ENCODE results near the gene ABLIM2.

ABLIM2 gene

DNA sequence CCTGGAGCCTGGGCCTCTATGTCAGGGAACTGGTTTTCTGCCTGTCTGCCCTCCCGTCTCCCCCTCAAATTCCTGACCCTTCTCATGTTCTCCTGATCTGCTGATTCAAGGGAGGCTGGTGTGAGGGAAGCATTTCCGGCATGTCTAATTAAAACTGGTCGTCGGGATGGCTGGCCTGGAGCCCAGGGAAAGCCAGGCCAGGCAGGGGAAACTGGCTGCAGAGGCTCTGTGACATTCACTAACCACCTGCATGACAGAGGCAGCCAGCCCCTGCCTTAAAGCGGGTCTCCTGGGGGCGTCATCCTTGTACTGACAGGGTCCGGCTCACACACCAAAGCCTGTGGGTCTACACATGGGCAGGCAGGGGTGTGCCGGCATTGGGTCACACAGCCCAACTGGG, 35.2 kb downstream of the ABLIM2 start:
- no peak for DNase-seq (ENCODE audit: low read depth in 2 of 3, low spot score in 2 of 3)

DNA sequence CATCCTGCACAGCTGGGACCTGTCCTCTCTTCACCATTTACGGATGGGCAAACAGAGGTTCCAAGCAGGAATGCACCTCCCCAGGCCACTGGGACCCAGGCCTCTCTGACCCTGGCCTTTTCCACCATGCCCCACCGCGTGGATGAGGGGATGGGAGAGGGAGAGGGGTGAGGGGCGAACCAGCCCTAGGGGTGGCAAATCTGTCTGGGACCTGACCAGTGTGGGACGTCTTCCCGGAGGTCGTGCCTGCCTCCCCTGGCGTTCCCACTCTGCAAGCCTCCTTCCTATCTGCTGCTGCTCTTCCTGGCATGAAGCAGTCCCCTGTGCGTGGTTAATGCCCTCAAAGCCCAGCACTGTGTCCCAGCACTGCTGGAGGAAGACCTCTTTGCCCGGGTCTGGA, 35.9 kb downstream of the ABLIM2 start:
- no peak for DNase-seq (ENCODE audit: low read depth in 2 of 3, low spot score in 2 of 3)

DNA sequence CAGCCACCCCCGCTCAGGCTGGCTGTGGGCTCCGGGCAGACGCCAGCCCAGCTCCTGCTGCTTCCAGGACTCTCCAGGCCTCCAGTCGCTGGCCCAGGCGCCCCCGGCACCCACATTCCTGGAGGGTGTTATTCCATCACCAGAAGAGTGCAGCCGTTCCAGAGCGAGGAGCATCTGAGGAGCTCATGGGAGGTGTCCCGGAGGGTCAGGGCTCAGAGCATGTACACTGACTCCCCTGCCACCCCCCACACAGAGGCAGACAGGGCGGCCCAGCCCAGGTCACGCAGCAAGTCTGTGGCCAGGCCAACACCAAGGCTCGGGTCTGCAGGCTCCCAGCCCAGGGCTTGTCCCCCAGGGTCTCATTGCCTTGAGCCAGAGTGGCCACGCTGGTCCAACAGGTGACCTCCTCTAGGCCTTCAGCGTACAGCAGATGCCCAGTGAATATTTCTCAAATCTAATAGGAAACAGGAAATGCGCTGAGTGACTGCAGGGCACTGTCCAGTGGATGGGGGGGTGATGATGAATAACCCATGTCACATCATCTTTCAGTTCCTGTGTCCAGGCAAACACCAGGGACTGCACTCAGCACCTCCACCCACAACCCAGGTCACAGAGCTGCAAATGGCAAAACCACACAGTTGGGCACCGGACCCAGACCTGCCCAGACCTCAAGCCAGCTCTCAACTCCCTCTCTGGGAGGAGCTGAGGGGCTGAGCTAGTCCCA, 37.2 kb downstream of the ABLIM2 start:
- no peak for DNase-seq (ENCODE audit: low read depth in 2 of 3, low spot score in 2 of 3)

DNA sequence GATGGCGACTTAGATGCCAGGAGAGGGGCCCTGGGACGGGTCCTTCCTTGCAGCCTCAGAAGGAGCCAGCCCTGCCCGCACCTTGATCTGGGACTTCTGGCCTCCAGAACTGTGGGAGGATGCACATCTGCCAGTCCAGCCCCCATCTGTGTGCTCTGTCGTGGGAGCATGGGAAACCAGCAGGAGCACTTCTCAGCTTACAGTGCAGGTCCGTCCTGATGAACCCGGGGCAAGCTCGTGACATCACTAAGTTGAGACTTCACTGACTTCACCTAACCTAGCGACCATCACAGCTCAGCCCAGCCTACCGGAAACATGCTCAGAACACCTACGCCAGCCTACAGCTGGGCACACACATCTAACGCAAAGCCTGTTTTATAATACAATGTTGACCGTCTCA, 38.1 kb downstream of the ABLIM2 start:
- no peak for DNase-seq (ENCODE audit: low read depth in 2 of 3, low spot score in 2 of 3)

DNA sequence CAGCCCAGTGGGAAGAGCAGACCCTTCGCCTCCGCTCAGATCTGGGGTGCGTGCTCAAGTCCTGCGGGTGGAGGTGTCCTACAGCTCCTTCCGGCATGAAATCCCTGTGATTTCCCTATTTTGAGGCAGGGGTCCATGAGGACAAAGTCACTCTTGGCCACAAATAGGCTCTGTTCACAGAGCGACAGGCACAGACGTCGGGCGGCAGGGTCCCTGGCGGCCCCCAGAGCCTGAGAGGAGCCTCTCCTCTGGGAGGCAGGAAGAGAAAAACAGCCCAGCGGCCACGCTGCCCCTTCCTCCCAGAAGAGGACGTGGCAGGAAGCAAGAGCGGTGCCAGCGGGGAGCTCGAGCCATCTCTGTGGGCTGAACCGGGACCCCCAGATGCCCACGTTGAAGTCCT, 38.7 kb downstream of the ABLIM2 start:
- DNase-seq (ENCODE audit: low read depth in 2 of 3, low spot score in 2 of 3) = no peak

DNA sequence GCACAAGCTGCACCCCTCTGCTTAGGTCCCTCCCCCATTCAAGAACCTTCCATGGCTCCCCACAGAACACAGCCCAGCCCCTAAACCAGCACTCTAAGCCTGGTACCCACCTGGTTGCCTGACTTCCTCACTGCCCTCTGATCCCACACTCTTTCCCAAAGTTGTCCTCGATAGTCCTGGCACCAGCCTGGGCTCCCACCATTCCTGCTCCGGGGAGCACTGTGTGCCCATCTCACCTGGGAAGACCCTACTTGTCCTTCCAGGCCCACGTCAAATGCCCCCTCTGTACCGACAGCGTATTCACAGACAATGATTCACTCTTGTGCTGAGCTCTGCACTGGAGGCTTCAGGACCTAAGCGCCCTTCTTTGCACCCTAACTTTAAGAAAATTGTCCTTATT, 40.1 kb downstream of the ABLIM2 start:
- no peak for DNase-seq (ENCODE audit: low read depth in 2 of 3, low spot score in 2 of 3)

DNA sequence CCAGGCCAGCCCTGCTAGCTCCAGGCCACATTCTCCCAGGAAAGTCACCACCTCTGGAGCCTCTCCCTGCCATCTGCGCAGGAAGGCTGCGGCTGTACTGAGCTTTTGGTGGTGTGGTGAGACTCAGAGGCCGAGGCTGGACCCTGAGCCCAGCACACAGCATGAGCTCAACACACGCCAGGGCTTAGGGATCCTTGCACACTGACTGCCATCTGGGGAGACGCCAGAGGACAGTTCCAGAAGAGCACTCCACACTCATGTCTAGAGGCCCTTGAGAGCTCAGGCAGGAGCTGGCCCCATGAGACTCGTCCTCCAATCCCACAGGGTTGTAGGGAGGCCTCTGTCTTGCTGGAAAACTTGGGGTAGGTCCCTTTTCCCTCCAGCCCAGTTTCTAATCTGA, 40.6 kb downstream of the ABLIM2 start:
- no peak for DNase-seq (ENCODE audit: low read depth in 2 of 3, low spot score in 2 of 3)

DNA sequence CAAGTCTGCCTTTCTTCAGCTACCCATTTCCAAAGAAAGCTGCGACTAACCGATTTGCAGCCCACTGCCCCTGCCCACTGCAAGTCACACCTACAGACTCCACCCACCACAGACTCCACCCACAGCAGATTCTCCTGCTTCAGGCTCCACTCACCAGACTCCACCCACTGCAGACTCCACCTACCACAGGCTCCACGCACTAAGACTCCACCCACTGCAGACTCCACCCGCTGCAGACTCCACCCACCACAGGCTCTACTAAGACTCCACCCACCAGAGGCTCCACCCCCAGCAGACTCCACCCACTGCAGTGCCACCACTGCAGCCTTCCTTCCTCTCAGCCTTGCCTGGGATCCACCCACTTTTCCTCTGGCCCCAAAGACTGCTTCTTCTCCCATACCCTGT, 41.3 kb downstream of the ABLIM2 start:
- DNase-seq (ENCODE audit: low read depth in 2 of 3, low spot score in 2 of 3) = peak in 1 of 3 experiments; percentile 3

DNA sequence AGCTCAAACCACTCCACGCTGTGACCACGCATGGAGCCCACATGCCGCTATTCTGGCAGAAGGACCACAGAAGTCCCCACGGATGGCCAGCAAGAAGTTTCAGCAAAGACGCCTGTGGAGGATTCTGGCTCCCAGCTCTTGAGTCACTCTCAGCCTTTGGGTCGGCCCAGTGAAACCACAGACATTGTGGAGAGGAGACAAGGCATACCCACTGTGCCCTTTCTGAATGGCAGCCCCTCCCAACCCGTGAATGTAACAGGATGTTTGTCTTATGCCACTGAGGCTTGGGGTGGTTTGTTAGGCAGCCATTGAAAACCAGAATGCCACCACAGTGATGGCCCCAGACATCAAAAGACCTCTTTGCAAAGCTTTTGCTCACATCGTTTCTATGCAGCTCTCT, 42.7 kb downstream of the ABLIM2 start:
- DNase-seq (ENCODE audit: low read depth in 2 of 3, low spot score in 2 of 3) = no peak

DNA sequence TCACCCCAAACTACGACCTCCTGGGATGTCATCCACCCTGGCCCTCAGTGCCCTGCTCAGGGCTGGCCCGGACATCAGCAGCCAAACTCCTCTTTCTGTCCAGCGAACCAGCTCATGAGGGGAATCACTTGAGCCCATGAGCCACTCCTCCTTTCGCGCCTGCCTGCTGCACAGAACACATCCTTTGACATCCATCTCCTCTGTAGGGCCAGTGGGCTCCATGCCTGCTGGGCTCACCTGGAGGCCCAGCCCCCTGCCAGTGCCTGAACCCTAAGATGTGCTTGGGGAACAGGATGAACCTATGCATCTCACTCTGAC, 43.5 kb downstream of the ABLIM2 start:
- no peak for DNase-seq (ENCODE audit: low read depth in 2 of 3, low spot score in 2 of 3)

DNA sequence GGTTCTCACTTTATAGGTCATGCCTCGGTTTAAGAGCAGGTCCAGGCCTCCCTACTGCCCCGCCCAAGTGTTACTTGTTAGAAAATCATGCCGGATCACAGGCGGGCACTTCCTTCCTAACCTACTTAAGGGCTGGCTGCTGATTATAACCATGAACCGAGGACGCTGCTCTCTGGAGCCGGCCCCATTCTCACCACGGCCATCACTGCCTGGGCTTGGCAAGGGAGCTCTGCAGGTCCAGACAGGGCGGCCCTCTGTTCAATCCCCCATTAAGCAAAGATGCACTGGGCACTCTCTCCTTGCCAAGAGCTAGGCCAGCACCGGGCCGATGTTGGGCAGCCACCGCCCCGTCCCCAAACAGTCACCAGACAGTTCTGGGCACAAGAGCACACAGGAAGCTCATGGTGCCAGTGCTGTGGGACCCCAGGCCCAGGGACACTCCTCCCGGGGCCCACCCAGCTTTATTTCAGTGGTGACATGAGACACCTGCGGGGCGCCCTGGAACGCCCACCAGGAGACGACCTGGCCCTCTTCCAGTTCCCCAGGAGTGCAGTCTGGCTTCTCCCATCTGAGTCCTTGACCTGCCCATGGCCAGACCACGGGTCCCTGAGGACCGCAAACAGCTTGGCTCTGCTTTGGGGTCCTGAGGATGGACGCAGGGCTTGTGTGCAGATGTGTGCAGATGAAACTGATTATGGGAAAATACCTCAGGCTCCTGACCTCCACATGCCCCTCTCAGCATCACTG, 44.0 kb downstream of the ABLIM2 start:
- no peak for DNase-seq (ENCODE audit: low read depth in 2 of 3, low spot score in 2 of 3)

DNA sequence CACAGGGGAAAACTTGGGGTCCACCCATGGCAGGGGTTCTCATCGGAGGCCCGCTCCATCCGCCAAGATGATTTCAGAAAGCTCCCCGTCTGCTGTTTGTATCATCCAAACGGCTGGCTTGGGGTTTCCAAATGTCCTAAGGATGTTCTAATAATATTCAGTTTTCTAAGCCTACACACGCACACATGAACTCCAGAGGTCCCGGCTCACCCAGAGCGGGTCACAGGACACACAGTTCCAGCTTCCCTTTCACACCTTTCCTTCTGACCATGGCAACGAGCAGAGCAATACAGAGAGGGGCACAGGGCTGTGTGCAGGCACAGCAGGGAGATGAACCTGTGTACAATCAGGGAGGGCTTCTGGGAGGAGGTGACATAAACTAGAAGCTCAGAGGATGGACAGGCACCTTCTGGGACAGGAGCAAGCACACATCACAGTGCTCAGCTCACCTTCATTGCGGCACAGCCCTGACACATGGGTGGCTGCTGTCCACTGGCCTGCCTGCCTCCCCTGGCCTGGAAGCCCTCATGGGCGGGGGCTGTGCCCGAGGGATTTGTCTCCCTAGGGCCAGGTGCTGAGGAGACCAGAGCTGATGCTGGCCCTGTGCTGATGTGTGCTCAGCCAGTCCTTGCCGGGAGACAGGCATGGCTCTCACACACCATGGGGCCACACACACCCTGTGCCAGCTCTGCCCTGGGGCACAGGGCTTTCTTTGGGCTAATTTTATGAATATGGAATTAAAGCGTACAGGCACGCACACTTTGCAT, 44.8 kb downstream of the ABLIM2 start:
- no peak for DNase-seq (ENCODE audit: low read depth in 2 of 3, low spot score in 2 of 3)

DNA sequence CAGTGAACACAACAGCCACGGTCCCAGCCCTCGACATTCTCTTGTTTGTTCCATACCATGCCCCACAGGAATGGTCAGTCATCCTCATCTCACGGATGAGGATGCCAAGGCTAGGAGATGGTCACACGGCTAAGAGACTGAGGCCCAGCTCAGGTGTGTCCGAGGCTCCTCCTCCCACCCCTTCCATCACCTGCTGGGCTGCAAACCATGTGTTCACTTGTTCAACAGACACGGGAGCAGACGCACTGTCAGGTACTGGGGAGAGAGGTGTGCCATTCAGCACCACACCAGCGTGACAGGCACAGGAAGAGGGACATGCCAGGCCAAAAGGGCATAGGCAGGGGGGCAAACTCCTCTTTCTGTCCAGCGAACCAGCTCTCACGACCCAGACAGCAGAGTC, 45.9 kb downstream of the ABLIM2 start:
- no peak for DNase-seq (ENCODE audit: low read depth in 2 of 3, low spot score in 2 of 3)

DNA sequence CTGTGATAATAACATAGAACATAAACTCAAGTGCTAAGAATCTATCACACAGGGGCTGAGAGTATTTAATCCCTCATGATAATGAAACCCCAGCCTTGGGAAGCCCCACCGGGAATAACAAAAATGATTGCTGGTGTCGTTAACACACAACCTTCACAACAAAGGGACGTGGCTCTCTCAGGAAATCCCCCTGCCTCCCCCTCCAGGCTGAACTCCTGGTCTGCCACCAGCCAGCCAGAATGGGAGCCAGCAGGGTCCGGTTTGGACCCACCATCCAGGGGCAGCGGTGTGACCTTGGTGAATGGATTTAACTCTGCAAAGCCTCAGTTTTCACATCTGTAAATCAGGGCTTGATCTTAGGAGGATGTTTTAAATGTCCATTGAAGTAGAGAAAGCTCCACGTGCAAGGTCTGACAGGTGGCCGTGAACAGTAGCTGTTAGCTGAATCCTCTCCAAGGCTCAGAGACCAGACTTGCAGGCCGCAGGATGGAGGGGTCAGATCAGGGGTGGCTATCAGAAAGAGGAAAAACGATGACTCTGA, 46.5 kb downstream of the ABLIM2 start:
- DNase-seq (ENCODE audit: low read depth in 2 of 3, low spot score in 2 of 3) = no peak

DNA sequence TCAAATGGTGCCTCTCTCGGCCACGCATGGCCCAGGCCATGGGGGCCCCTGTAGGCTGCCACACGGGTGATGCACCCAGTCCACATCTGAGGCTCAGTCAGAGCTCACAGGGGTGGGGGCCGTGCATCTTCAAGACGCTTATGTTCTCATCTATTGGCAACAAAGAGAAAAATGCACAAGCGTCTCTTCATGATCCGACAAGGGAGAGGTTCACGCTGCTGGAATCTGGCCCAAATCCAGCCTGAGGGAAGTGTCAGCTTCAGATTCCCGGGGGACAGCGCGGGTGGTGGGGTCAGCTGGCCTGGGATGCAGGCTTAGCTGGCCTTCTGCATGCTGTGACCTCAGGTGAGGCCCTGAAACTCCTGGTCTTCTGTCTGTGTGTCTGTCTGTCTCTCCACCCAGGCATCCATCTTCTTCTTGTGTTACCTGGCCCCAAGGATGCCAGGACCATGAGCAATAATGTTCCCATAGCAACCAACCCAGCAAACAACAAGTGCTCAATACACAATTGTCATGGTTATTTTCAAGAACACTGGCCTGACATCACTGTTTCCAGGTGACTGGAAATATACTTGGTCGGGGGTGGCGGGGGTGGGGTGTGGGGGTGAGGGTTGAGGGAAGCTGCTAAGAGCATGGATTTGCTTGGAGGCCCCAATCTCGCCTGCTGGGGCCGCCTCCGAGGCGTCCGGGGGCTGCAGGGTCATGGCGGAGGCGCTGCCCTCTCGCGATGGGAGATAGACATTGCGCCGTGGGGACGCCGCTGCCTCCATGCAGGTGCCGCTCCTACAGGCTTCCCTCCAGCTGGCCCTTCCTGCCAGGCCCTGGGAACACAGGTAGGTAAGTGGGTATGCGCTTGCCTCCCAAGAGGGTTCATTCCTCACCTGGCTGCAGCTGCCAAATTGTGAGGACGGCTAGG, 48.3 kb downstream of the ABLIM2 start:
- no peak for DNase-seq (ENCODE audit: low read depth in 2 of 3, low spot score in 2 of 3)

DNA sequence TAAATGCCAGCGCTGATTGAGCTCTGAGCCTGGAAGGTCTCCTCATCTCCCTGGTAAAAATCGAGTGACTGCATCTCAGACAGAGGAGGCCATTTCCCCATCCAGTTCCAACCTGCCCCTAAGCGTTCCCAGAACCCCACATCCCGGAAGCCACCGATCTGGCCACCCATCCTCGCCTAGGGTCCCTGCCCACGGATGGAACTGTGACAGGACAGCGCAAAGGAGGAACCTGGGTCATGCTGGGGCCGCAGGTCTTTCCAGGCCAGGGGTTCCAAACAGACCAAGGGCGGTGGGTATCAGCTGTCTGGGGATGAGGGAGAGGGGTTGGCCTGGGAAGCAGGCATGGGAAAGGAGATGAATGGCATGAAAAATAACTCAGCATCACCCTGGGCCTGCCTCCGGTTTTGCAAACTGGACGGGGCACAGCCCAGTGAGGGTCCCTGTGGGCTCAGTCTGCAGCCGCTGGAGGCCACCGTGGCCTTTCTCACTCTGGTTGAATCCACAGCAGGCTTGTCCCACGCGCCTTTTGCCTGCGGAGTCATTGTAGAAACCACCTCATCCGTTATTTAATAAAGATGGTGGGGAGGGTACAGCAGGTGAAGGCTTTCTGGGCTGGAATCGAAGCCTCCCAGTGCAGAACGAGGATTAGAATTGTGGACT, 49.1 kb downstream of the ABLIM2 start:
- no peak for DNase-seq (ENCODE audit: low read depth in 2 of 3, low spot score in 2 of 3)

DNA sequence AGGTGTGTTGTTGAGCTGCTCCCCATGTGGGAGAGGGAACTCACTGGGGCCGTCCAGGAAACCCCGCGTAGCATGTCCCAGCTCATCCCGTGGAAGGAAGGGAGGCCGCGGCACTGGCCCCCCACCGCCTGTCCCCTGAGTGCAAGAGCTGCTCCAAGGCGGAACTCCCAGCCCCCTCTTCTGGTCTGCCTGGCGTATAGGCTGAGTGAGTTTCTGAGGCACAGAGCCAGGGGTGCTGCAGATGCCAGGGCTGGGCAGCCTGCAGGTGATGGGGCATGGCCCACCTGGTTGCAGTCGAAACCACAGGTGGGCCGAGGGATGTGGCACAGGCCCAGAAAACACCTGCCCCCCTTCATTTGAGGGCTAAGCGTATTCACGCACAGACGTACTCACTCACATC, 49.6 kb downstream of the ABLIM2 start:
- DNase-seq (ENCODE audit: low read depth in 2 of 3, low spot score in 2 of 3) = no peak

DNA sequence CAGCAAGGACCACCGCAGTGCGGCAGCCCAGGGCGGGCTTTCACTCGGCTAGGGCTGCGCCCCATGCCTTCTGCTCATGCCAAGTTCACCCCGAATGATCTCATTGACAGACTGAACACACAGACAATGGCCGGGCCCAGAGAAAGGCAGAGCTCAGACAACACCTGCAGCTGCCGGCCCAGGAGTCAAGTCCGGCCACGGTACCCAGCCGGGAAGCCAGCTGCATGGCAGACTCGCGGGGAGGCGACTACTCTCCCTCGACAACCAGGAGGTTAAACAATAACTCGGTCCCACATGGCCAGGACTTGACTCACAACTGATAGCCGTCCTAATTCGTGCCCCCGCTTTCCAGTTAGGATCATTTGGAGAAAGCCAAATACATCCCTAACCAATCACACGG, 50.4 kb downstream of the ABLIM2 start:
- no peak for DNase-seq (ENCODE audit: low read depth in 2 of 3, low spot score in 2 of 3)

DNA sequence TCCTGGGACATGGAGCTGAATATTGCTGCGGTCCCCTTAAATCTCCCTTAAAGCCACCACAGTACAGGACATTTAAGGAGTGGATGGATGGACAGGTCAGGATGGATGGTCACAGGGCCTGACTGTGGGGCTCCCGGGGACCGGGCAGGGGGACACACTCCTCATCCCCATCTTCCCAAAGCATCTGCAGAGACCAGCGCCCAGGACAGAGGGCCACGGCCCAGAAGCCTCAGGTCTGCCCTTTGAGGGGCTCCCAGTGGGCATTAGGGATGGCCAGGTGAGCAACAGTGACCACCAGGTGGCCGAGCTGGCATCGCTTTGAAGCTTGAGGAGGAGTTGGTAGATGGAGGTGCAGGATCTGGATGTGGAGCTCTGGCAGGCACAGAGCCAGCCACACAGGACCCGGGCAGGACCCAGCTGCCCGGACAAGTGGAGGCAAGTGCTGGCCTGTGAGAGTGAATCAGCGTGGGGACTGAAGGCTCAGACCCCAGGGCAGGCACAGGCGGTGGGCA, 51.4 kb downstream of the ABLIM2 start:
- DNase-seq (ENCODE audit: low read depth in 2 of 3, low spot score in 2 of 3) = no peak

DNA sequence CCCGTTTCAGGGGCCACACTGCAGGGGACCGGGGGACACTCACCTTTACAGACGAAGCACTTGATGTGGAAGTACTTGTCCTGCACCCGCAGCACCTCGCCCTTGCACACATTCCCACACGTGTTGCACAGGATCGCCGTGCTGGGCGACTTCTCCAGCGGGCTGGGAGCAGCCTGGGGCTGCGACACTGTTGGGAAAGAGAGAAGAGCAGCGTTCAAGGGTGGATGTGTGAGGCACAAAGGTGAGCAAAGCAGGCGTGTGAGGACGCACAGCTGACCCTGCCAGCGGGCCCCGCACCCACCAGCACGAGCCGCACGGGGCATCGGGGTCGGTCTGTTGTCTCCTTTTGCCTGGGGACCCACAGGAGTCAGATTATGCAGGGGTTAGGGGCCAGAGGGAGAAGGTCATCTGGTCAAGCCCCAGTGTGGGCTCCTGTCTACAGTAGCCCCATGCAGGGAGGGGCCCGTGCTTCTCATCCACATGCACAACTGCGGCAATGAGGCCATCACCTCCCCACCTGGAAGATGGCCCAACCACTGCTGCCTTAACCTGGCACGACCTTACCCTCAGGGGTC, 52.1 kb downstream of the ABLIM2 start:
- no peak for DNase-seq (ENCODE audit: low read depth in 2 of 3, low spot score in 2 of 3)

Data from activated CD8-positive, alpha-beta memory T cell treated with anti-CD3 and anti-CD28 coated beads for 48 hours (primary cell).